OCI-LY3 (cell line): ENCODE data around the gene ARIH1.

Experiments used
- H2AFZ ChIP-seq: fragments of 200-600, 300-600 bp; shearing (Covaris generic); 2 replicates; pipeline ENCODE4 v1.6.0; 2014; ENCODE audit warnings: antibody characterized with exemption, low read depth, low read length
- H3K27ac ChIP-seq: fragments of 200-600, 300-600 bp; sonication (generic); 2 replicates; pipeline ENCODE4 v1.5.1; 2014; ENCODE audit warnings: mild to moderate bottlenecking, low read length, moderate library complexity, mixed read lengths
- H3K27me3 ChIP-seq: fragments of 200-600, 300-600 bp; sonication (generic); 2 replicates; pipeline ENCODE4 v1.6.1; 2014; ENCODE audit warnings: low read depth, low read length, mixed read lengths
- H3K36me3 ChIP-seq: fragments of 200-600, 300-600 bp; sonication (generic); replicated peaks from 2 replicates; pipeline ENCODE3; 2014; ENCODE audit warnings: low read depth, low read length, mixed read lengths
- H3K4me1 ChIP-seq: fragments of 300-600, 200-600 bp; sonication (generic); 2 replicates; pipeline ENCODE4 v1.6.1; 2014; ENCODE audit warnings: low read length, mixed read lengths
- H3K4me2 ChIP-seq: fragments of 200-600, 300-600 bp; sonication (generic); 2 replicates; pipeline ENCODE4 v1.6.1; 2014; ENCODE audit warnings: low read length, mixed read lengths
- H3K4me3 ChIP-seq: fragments of 300-600, 200-600 bp; sonication (generic); 2 replicates; pipeline ENCODE4 v1.5.1; 2014; ENCODE audit warnings: antibody characterized with exemption, mild to moderate bottlenecking, low read length, moderate library complexity
- H3K79me2 ChIP-seq: fragments of 300-600, 200-600 bp; shearing (Covaris generic); 2 replicates; pipeline ENCODE4 v1.6.1; 2014; ENCODE audit warnings: mild to moderate bottlenecking, low read length, mixed read lengths
- H3K9ac ChIP-seq: fragments of 300-600, 200-600 bp; shearing (Covaris generic); 2 replicates; pipeline ENCODE4 v1.6.0; 2014; ENCODE audit warnings: mild to moderate bottlenecking, low read length, moderate library complexity
- H3K9me3 ChIP-seq: fragments of 200-600, 300-600 bp; shearing (Covaris generic); 2 replicates; pipeline ENCODE4 v1.6.1; 2014; ENCODE audit warnings: low read length, mixed read lengths; ENCODE audit not compliant: insufficient read depth
- H4K20me1 ChIP-seq: fragments of 200-600, 300-600 bp; sonication (generic); 2 replicates; pipeline ENCODE4 v1.6.1; 2016; ENCODE audit warnings: low read length, mixed read lengths; ENCODE audit not compliant: insufficient read depth
- EZH2phosphoT487 ChIP-seq: fragments of 200-600 bp; shearing (Covaris generic); IDR thresholded peaks from 2 replicates; pipeline ENCODE4 v1.6.1; 2018; ENCODE audit warnings: antibody characterized with exemption, mixed run types, low read depth
- TF ChIP-seq, protein P1 (sequence below): fragments of 200-600, 300-600 bp; sonication (generic); IDR thresholded peaks from 2 replicates; pipeline ENCODE4 v1.5.1; 2014; ENCODE audit warnings: antibody characterized with exemption, low read length, low read depth

ARIH1 gene

DNA sequence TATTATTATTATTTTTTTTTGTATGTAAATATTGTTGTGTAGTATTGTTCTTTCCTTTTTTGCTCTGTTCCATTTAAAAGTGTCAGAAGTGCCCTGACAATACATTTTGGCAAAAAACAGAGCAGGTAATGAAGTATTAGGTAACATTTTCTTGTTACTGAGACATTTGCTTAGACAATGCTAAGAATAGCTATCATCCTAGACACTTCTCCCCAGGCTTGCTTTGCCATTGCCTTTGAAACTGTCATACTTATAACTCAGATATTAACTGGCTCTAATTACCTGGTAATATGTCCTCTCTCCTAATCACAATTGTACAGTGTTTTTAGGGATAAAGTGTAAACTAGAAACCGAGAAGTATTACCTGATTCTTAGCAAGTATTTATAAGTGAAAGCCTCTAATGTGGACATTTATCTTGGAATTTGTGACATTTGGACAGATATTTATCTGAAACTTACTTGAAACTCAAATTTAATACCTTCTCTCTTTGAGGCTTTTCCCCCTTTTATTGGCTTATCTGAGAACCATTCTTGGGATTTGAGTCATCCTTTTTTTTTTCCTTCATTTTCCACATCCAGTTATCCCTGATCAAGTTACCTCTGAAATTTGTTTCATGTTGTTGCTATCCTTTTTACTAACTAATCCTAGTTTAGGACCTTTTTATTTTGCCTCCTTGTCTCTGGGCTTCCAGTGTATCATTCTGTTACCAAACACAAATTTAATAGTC, 13.1 kb downstream of the ARIH1 start:
- H3K79me2 ChIP-seq, result peaks cover 100% of the 10 kb centered on the region
- peaks cover 28% of the 10 kb centered on the region for H3K36me3 ChIP-seq
- no peaks in the 10 kb centered on the region for H3K9me3 ChIP-seq
- no peaks in the 10 kb centered on the region for H3K4me1 ChIP-seq
- H3K9ac ChIP-seq, result no peak overlapping the region
- no peak overlapping the region for H3K4me3 ChIP-seq
- H3K4me2 ChIP-seq, result no peak overlapping the region
- H2AFZ ChIP-seq, result no peak overlapping the region
- H4K20me1 ChIP-seq, result peaks cover 88% of the 10 kb centered on the region
- H3K27ac ChIP-seq, result no peak overlapping the region
- no peaks in the 10 kb centered on the region for H3K27me3 ChIP-seq
- no peak for TF ChIP-seq EZH2phosphoT487
- TF ChIP-seq, protein P1, sequence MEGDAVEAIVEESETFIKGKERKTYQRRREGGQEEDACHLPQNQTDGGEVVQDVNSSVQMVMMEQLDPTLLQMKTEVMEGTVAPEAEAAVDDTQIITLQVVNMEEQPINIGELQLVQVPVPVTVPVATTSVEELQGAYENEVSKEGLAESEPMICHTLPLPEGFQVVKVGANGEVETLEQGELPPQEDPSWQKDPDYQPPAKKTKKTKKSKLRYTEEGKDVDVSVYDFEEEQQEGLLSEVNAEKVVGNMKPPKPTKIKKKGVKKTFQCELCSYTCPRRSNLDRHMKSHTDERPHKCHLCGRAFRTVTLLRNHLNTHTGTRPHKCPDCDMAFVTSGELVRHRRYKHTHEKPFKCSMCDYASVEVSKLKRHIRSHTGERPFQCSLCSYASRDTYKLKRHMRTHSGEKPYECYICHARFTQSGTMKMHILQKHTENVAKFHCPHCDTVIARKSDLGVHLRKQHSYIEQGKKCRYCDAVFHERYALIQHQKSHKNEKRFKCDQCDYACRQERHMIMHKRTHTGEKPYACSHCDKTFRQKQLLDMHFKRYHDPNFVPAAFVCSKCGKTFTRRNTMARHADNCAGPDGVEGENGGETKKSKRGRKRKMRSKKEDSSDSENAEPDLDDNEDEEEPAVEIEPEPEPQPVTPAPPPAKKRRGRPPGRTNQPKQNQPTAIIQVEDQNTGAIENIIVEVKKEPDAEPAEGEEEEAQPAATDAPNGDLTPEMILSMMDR, result no peak

DNA sequence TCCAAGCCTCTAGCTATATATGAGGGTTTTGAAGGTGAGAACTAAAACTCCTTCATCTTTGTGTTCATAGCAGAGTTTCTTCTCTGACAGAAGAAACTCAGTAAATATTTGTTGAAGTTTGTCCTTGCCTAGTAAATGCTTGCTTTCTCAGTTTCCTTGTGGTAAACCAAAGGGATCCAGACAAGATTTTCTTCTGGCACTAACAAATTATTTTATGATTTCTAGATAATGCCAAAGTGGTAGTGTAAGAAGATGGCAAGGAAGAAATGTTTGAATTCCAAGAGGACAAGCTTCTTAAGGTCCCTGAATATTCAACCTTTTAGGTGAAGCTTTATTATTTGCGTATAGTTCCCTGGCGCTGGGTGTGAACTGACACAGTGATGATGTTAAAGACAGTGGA, 14.4 kb downstream of the ARIH1 start:
- peaks cover 88% of the 10 kb centered on the region for H4K20me1 ChIP-seq
- no peak overlapping the region for H2AFZ ChIP-seq
- H3K9ac ChIP-seq, result no peak overlapping the region

DNA sequence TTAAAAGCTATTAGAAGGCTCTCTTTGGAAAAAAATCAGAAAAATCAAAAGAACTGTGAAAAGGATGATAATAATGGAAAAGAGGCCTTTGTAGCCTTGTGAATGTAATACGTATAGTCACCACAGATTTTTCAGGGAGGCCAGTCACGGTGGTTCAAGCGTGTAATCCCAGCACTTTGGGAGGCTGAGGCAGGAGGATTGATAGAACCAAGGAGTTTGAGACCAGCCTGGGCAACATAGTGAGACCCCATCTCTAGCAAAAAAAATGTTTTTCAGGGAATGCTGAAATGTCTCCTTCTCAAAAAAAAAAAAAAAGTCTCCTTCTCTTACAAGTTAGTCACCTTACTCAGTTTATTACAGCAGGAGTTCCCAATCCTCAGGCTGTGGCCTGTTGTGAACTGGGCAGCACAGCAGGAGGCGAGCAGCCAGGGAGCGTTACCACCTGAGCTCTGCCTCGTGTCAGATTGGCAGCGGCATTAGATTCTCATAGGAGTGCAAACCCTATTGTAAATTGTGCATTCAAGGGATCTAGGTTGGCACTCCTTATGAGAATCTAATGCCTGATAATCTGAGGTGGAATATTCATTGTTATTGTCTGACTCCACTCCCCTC, 15.9 kb downstream of the ARIH1 start:
- Histone ChIP-seq H3K27ac (no peak overlapping the region), H3K27me3 (no peaks in the 10 kb centered on the region), H3K4me2 (no peak overlapping the region), H3K9ac (no peak overlapping the region), H3K9me3 (no peaks in the 10 kb centered on the region), H4K20me1 (peaks cover 93% of the 10 kb centered on the region), H3K4me1 (no peaks in the 10 kb centered on the region), H2AFZ (no peak overlapping the region), H3K4me3 (no peak overlapping the region), H3K36me3 (peaks cover 18% of the 10 kb centered on the region), H3K79me2 (peaks cover 100% of the 10 kb centered on the region)
- no peak for TF ChIP-seq EZH2phosphoT487
- TF ChIP-seq, protein P1, result no peak

More for the DNA sequence above, 14.4 kb downstream of the ARIH1 start:
- H3K27ac ChIP-seq, result no peak overlapping the region
- no peaks in the 10 kb centered on the region for H3K9me3 ChIP-seq
- TF ChIP-seq EZH2phosphoT487, result no peak
- TF ChIP-seq, protein P1, result no peak
- H3K79me2 ChIP-seq, result peaks cover 100% of the 10 kb centered on the region
- peaks cover 19% of the 10 kb centered on the region for H3K36me3 ChIP-seq
- no peak overlapping the region for H3K4me3 ChIP-seq
- H3K27me3 ChIP-seq, result no peaks in the 10 kb centered on the region
- H3K4me2 ChIP-seq, result no peak overlapping the region
- H3K4me1 ChIP-seq, result no peaks in the 10 kb centered on the region

- no peak overlapping the region for H3K4me2 ChIP-seq
- no peak overlapping the region for H3K9ac ChIP-seq
- peaks cover 100% of the 10 kb centered on the region for H3K79me2 ChIP-seq
- H3K27ac ChIP-seq, result no peak overlapping the region
- no peak overlapping the region for H3K4me3 ChIP-seq
- peaks cover 93% of the 10 kb centered on the region for H4K20me1 ChIP-seq
- no peak overlapping the region for H2AFZ ChIP-seq
- H3K9me3 ChIP-seq, result no peaks in the 10 kb centered on the region
- no peaks in the 10 kb centered on the region for H3K4me1 ChIP-seq
- TF ChIP-seq, protein P1, result no peak
- no peak for TF ChIP-seq EZH2phosphoT487
- no peaks in the 10 kb centered on the region for H3K27me3 ChIP-seq
- peaks cover 16% of the 10 kb centered on the region for H3K36me3 ChIP-seq
These were observed 17.6 kb downstream of the ARIH1 start for GRCh38 chr15:72491768-72492167.
